ENCODE measurements around the gene BRD9. TPM values are rescaled to one million over a fixed set of nuclear protein-coding genes. Genes with fewer than 3 reads are reported as not detected.
"Not testable (repeated sequence)": the region's sequence is repeated elsewhere in the genome, so short reads cannot be mapped to it uniquely, and the experiment has no call there.

The BRD9 gene
- total RNA-seq, 1 donor from 2014 or later = 21.2 TPM

DNA sequence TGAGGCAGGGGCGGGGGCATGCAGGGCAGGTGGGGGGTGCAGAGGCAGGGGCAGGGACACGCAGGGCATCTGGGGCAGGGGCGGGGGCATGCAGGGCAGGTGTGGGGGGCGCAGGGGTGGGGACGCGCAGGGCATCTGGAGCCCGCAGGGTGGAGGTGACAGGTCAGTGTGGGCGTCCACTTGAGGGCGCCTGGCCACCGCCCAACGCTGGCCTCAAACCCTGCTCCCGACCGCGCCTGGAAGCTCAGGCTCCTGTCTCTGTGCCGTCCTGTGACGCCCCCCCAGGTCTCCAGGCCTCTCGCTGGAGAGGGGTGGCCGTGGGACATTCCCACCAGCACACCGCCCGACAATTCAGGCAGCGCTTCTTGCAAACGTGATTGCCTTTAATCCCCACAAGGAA is 48.7 kb downstream of the BRD9 start:
- not testable (repeated sequence) for ATAC-seq

GRCh38 chr5:843371-843770 is 49.2 kb downstream of the BRD9 start:
- not testable (repeated sequence) for ATAC-seq

GRCh38 chr5:842402-843221 is 50.0 kb downstream of the BRD9 start:
- not testable (repeated sequence) for ATAC-seq

GRCh38 chr5:841531-842401 is 50.8 kb downstream of the BRD9 start:
- peak; percentile 24 for ATAC-seq

DNA sequence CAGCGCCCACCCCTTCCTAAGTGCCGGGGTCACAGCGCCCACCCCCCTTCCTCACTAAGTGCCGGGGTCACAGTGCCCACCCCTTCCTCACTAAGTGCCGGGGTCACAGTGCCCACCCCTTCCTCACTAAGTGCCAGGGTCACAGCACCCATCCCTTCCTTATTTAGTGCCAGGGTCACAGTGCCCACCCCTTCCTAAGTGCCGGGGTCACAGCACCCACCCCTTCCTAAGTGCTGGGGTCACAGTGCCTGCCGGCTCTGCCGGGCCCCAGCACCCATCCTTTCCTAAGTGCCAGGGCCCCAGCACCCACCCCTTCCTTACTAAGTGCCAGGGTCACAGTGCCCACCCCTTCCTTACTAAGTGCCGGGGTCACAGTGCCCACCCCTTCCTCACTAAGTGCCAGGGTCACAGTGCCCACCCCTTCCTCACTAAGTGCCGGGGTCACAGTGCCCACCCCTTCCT is 51.6 kb downstream of the BRD9 start:
- ATAC-seq = not testable (repeated sequence)

GRCh38 chr5:840118-840973 is 52.3 kb downstream of the BRD9 start:
- ATAC-seq = peak; percentile 68

DNA sequence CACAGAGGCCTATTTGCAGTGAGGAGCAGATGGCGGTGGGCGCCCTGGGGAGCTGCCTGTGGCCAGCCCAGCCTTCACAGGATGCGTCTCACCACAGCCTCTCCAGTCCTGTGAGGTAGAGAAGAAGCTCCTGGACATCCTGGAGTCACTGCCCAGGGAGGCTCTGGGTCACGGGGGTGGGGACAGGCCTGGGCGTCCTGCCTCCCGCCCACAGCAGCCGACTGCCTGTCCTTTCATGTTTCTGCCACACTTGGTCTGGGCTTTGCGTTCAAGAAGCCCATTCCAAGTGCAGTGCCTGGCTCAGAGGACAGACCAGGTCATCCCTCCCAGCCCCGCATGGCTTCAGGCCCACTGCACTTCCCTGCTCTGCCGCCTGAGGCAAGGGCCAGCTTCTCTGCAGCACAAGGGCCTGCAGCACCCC is 54.2 kb downstream of the BRD9 start:
- ATAC-seq = peak; percentile 1

DNA sequence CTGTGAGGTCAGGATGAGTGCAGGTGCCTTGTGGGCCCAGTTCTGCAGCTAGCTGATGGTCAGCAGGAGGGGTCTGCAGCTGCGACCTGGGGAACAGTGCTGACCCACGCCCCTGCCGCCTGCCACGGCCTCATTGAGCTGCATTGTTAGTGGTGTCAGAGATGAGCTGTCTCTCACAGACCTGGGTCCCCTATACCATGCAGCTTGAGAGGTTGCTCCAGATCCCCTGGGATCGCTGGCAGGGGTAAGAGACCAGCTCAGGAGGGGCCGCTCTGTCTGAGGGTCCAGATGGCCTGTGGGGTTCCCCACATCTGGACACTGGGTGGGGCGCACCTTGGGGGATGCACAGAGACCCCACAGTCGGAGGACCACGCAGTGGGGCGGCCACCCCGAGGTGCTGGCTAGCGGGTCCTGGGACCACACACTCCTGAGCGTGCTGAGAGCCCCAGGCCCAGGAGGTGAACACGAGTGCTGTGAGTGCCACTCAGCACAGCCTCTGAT is 54.9 kb downstream of the BRD9 start:
- not testable (repeated sequence) for ATAC-seq

GRCh38 chr5:835933-836612 is 56.5 kb downstream of the BRD9 start:
- ATAC-seq = not testable (repeated sequence)

DNA sequence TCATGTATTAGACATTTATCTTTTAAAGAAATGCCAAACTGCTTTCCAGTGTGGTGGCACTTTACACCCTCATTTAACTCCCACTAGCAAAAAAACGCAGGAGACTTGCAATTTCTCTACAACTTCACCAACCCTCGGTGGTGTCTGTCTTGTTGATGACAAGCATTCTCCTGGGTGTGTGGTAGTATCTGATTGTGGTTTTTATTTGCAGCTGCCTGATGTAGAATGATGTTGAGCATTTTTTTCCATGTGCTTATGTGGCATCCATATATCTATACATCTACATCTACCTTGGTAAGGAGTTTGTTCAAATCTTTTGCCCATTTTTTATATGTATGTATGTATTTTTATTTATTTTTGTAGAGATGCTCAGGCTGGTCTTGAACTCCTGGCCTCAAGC is 58.6 kb downstream of the BRD9 start:
- ATAC-seq = not testable (repeated sequence)

DNA sequence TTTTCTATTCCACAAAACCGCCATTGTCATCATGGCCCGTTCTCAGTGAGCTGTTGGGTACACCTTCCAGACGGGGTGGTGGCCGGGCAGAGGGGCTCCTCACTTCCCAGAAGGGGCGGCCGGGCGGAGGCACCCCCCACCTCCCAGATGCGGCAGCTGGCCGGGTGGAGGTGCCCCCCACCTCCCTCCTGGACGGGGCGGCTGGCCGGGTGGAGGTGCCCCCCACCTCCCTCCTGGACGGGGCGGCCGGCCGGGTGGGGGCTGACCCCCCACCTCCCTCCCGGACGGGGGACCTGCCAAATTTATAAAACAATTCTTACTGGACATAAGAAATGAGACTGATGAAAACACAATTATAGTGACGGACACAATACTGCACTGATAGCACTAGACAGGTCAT is 64.4 kb downstream of the BRD9 start:
- ATAC-seq = not testable (repeated sequence)

- ATAC-seq = peak; percentile 55
Observed at GRCh38 chr5:825544-825943, 67.1 kb downstream of the BRD9 start.

GRCh38 chr5:821504-821903 is 71.1 kb downstream of the BRD9 start:
- ATAC-seq = no peak

- ATAC-seq = no peak
Observed at GRCh38 chr5:820245-820644, 72.4 kb downstream of the BRD9 start.

GRCh38 chr5:819078-819477 is 73.5 kb downstream of the BRD9 start:
- no peak for ATAC-seq

DNA sequence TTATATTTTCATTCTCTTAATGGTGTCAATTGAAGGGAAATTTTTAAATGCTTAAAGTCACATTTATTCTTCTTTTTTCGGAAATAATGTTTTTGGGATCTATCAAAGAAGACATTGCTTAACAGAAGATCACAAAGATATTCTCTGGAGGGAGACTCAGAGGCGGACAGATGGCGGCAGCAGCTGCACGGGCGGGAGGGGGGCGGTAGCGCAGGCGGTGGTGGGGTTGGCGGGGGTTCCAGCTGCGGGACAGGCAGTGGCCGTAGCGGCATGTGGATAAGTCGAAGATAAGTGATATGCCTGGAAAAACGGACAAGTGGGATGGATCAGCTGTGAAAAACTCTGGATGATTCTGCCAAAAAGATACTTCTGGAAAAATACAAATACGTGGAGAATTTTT is 76.4 kb downstream of the BRD9 start:
- no peak for ATAC-seq

DNA sequence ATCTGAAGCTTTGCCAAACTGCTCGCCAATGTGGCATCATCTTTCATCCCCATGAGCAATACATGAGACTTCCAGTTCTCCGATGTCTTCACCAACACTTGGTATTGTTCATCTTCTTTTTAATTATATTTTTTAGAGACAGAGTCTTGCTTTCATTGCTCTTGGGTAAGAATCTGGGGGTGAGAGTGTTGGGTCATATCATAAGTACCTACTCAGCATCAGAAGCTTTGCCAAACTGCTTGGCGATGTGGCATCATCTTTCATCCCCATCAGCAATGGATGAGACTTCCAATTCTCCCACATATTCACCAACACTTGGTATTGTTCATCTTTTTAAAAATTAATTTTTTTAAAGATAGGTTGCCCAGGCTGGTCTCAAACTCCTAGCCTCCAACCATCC is 77.2 kb downstream of the BRD9 start:
- no peak for ATAC-seq
